K562 (cell line): ENCODE results near the gene SNX3. TPM values are rescaled to one million over a fixed set of nuclear protein-coding genes. Genes with fewer than 3 reads are reported as not detected.

Experiments
- ATAC-seq: fragments of 200-7000 bp; cut with Tn5 transposase; 3 replicates; pipeline ENCODE4 v1.9.1; 2020; ENCODE audit warnings: moderate library complexity
- BruUV-seq: library from RNA; stranded (reverse); fragments of 400-500 nt; replicated peaks from 2 replicates; lab custom pipeline; 2021; lab: Mats Ljungman, UMichigan
- CTCF ChIA-PET: fragments of 300-600 bp; formaldehyde crosslinking; extraction: SDS; loops from one replicate; lab custom pipeline; 2021; ENCODE audit warnings: low intra/inter-chr PET ratio; lab: Yijun Ruan, JAX
- POLR2A ChIA-PET: fragments of 300-600, 350-650 bp; sonication (Branson Sonifier 250); formaldehyde crosslinking; extraction: SDS; loops from one replicate; lab custom pipeline; 2021; ENCODE audit warnings: antibody characterized with exemption, inconsistent platforms; lab: Yijun Ruan, JAX
- DNase-seq, 4 experiments: peaks; one replicate each; pipeline versions ENCODE4 v3.0.0 to v3.0.0-alpha.2; 2011 to 2018; ENCODE audit warnings: low spot score in 3 of 4, mixed read lengths in 3 of 4; ENCODE audit errors: extremely low read depth in 1 of 4
- FAIRE-seq: peaks from 2 replicates; lab custom pipeline; 2011; peaks lifted over from hg19 to GRCh38; lab: Jason Lieb, UNC
- H2AFZ ChIP-seq: 2 replicates; pipeline ENCODE4 v1.6.0; 2011; ENCODE audit warnings: low read depth, low read length, control low read depth, inconsistent platforms
- H3K27ac ChIP-seq: fragments of 200-600 bp; 3 replicates; pipeline ENCODE4 v1.8.0; 2011; ENCODE audit warnings: low read depth, mild to moderate bottlenecking, control low read depth, inconsistent platforms, low read length, moderate library complexity, mixed read lengths; ENCODE audit errors: extremely low read depth
- H3K27me3 ChIP-seq, 2 experiments: fragments of 300-600 bp in 1 of 2; 2 replicates in 1 of 2; 3 replicates in 1 of 2; pipeline versions ENCODE4 v1.6.0 to v1.8.0; 2011; ENCODE audit warnings: inconsistent platforms in 2 of 2, low read length in 2 of 2, mild to moderate bottlenecking in 1 of 2, mixed read lengths in 1 of 2, moderate library complexity in 1 of 2; ENCODE audit not compliant: control insufficient read depth in 2 of 2, insufficient read depth in 2 of 2
- H3K36me3 ChIP-seq: fragments of 300-600 bp; 3 replicates; pipeline ENCODE4 v1.8.0; 2011; ENCODE audit warnings: mild to moderate bottlenecking, low read length, inconsistent platforms; ENCODE audit not compliant: control insufficient read depth, insufficient read depth
- H3K4me1 ChIP-seq, 2 experiments: fragments of 200-600 bp in 1 of 2; replicated peaks in 1 of 2; 2 replicates in 1 of 2; 3 replicates in 1 of 2; pipeline versions ENCODE4 v1.5.1 to v1.8.0; 2011; ENCODE audit warnings: inconsistent platforms in 2 of 2, low read length in 2 of 2, mild to moderate bottlenecking in 1 of 2, mixed read lengths in 1 of 2, moderate library complexity in 1 of 2; ENCODE audit not compliant: control insufficient read depth in 2 of 2, insufficient read depth in 2 of 2
- H3K4me2 ChIP-seq: 2 replicates; pipeline ENCODE4 v1.6.1; 2011; ENCODE audit warnings: low read length, control low read depth, inconsistent platforms, mixed read lengths; ENCODE audit not compliant: insufficient read depth
- H3K4me3 ChIP-seq: fragments of 200-600 bp; sonication (generic), shearing (Covaris generic); 2 replicates; pipeline ENCODE4 v1.5.1; 2016; ENCODE audit warnings: control low read depth, inconsistent platforms
- H3K79me2 ChIP-seq: fragments of 200-600 bp; 3 replicates; pipeline ENCODE4 v1.8.0; 2011; ENCODE audit warnings: low read length, inconsistent platforms; ENCODE audit not compliant: control insufficient read depth, insufficient read depth
- H3K9ac ChIP-seq, 2 experiments: 2 replicates each; pipeline versions ENCODE4 v1.6.0 to v1.6.1; 2011; ENCODE audit warnings: low read depth in 2 of 2, low read length in 2 of 2, control low read depth in 1 of 2, inconsistent platforms in 1 of 2, mild to moderate bottlenecking in 1 of 2, mixed read lengths in 1 of 2; ENCODE audit not compliant: insufficient read depth in 1 of 2
- H3K9me1 ChIP-seq: one replicate; pipeline ENCODE4 v1.6.0; 2011; ENCODE audit warnings: inconsistent platforms, mild to moderate bottlenecking, low read length, moderate library complexity; ENCODE audit not compliant: control insufficient read depth, insufficient read depth
- H3K9me3 ChIP-seq: replicated peaks from 2 replicates; pipeline ENCODE4 v1.5.1; 2011; ENCODE audit warnings: low read depth, low read length, inconsistent platforms; ENCODE audit not compliant: control insufficient read depth, insufficient read depth
- H4K20me1 ChIP-seq: replicated peaks from 2 replicates; pipeline ENCODE4 v1.6.1; 2011; ENCODE audit warnings: low read length, inconsistent platforms, mixed read lengths; ENCODE audit not compliant: control insufficient read depth, insufficient read depth
- ATF1 ChIP-seq, 2 experiments: fragments of 450-650 bp in 1 of 2; IDR thresholded peaks; 2 replicates each; pipeline ENCODE4 v1.6.1; 2016; ENCODE audit warnings: missing compliant biosample characterization in 1 of 2, missing genetic modification characterization in 1 of 2
- HES1 ChIP-seq: fragments of 450-650 bp; IDR thresholded peaks from 2 replicates; pipeline ENCODE4 v1.6.1; 2016; ENCODE audit warnings: low read depth, mild to moderate bottlenecking, moderate library complexity
- KDM5B ChIP-seq: fragments of 200-600 bp; sonication (generic); IDR thresholded peaks from 2 replicates; pipeline ENCODE4 v1.6.1; 2012; ENCODE audit warnings: low read depth, mild to moderate bottlenecking, moderate library complexity, low read length, control low read depth, inconsistent platforms; ENCODE audit not compliant: insufficient replicate concordance
- SMARCA5 ChIP-seq: fragments of 450-650 bp; IDR thresholded peaks from 2 replicates; pipeline ENCODE4 v1.6.1; 2016
- ZNF764 ChIP-seq: fragments of 250-450 bp; sonication (Bioruptor Pico); IDR thresholded peaks from 2 replicates; pipeline ENCODE4 v1.4.0; 2020; ENCODE audit warnings: low read depth, mild to moderate bottlenecking, moderate library complexity
- WGBS: fragments of 100-300 bp; shearing (Covaris generic); methylation state at CpG from one replicate; pipeline ENCODE4 v1.1.6; 2016; ENCODE audit warnings: low coverage, mixed read lengths; ENCODE audit not compliant: insufficient coverage; ENCODE audit errors: missing lambda C conversion rate; 5-methylcytosine and 5-hydroxymethylcytosine counted together
- in situ Hi-C: fragments of 300-500 bp; cut with MboI; formaldehyde crosslinking; loops from 4 replicates; pipeline ENCODE4 v1.15.0; 2018; ENCODE audit warnings: inconsistent platforms, mixed read lengths
- intact Hi-C: fragments of 100-400 bp; cut with micrococcal nuclease; formaldehyde crosslinking; loops from 2 replicates; pipeline ENCODE4 v1.14.2; 2022
- polyA plus RNA-seq, 8 experiments: library from polyadenylated mRNA; depleted of rRNA in 4 of 8; stranded (reverse) in 5 of 8; unstranded in 3 of 8; fragments of >200 nt; fragmentation: Nextera tagmentation in 2 of 8; fragmentation: Illumina TruSeq in 1 of 8; extraction: Ambion mirVana in 2 of 8; extraction: Trizol in 1 of 8; gene quantifications; 2 replicates each; pipeline versions ENCODE4 v1.2.1 to v1.2.3, GENCODE V29; 2011 to 2014; ENCODE audit warnings: inconsistent platforms in 1 of 8, missing spikeins in 1 of 8
- total RNA-seq, 7 experiments: library from RNA; depleted of rRNA in 6 of 7; stranded (reverse); fragments of >200 nt in 6 of 7; fragmentation: Illumina TruSeq in 2 of 7; extraction: Trizol in 2 of 7; gene quantifications; 2 replicates each; pipeline versions ENCODE4 v1.2.1 to v1.2.3, GENCODE V29; 2011 to 2021; ENCODE audit warnings: low replicate concordance in 1 of 7

SNX3 gene
- total and polyA plus RNA-seq, 9 of the 15 experiments (the other 6 are each of a cell fraction or from before 2014, with no cell fraction given) = 48.9 to 410 (median 159) TPM

- no peaks in the 10 kb centered on the region for H3K36me3 ChIP-seq
- no peak for ATAC-seq
- 42% methylated on average over 3 of the region's 3 CpGs for WGBS
- no peaks in the 10 kb centered on the region for H3K27me3 ChIP-seq
- H3K4me2 ChIP-seq = no peak overlapping the region
- in situ Hi-C loops (no loop called here), intact Hi-C loops (no loop called here)
- no peak for DNase-seq
- H2AFZ ChIP-seq = no peak overlapping the region
- BruUV-seq = no TSS peak
- H4K20me1 ChIP-seq = no peaks in the 10 kb centered on the region
- no peak overlapping the region for H3K4me3 ChIP-seq
- POLR2A ChIA-PET = interaction anchor here (1.1 kb wide), 1 partner anchor 329 kb away, joined by 3 read pairs; no protein-coding TSS in a partner anchor
- H3K9ac ChIP-seq = no peak overlapping the region
- no peaks in the 10 kb centered on the region for H3K9me1 ChIP-seq
- CTCF ChIA-PET = no interaction called here
- H3K79me2 ChIP-seq = no peaks in the 10 kb centered on the region
- TF ChIP-seq HES1 (no peak), SMARCA5 (no peak)
- H3K9me3 ChIP-seq = no peaks in the 10 kb centered on the region
- no peak overlapping the region for H3K27ac ChIP-seq
- peaks cover 0 to 3% of the 10 kb centered on the region in 2 experiments; a peak in 2 of 5 replicates for H3K4me1 ChIP-seq
- FAIRE-seq = no peak
These were observed 26.5 kb upstream of the SNX3 start for GRCh38 chr6:108287373-108287772.

- Histone ChIP-seq H3K4me2 (no peak overlapping the region), H2AFZ (no peak overlapping the region), H3K79me2 (no peaks in the 10 kb centered on the region), H3K27ac (no peak overlapping the region), H3K9ac (no peak overlapping the region), H4K20me1 (no peaks in the 10 kb centered on the region), H3K9me1 (no peaks in the 10 kb centered on the region), H3K4me1 (peaks cover 0 to 2% of the 10 kb centered on the region in 2 experiments; a peak in 2 of 5 replicates), H3K27me3 (no peaks in the 10 kb centered on the region), H3K9me3 (no peaks in the 10 kb centered on the region), H3K36me3 (no peaks in the 10 kb centered on the region), H3K4me3 (no peak overlapping the region)
- 75% methylated on average over 4 of the region's 4 CpGs for WGBS
- intact Hi-C loops = no loop called here
- in situ Hi-C loops = no loop called here
- ChIA-PET CTCF (no interaction called here), POLR2A (no interaction called here)
- FAIRE-seq (no peak), DNase-seq (no peak), ATAC-seq (no peak)
- BruUV-seq = no TSS peak
- TF ChIP-seq KDM5B = no peak
- TF ChIP-seq ATF1 (CRISPR knock-in tag; IDR thresholded peaks at IDR 0.05) = no peak
- no peak for TF ChIP-seq ATF1 (tag; IDR thresholded peaks at IDR 0.05)
- TF ChIP-seq ZNF764 (CRISPR knock-in tag) = no peak
These were observed 25.5 kb upstream of the SNX3 start for GRCh38 chr6:108286366-108286765.
